HepG2 (cell line): ENCODE data around the gene HORMAD2. TPM values are rescaled to one million over a fixed set of nuclear protein-coding genes. Genes with fewer than 3 reads are reported as not detected.
A peak's percentile ranks its signal among the peaks of the same experiment; 100 is the strongest.

Experiments used
- ATAC-seq: fragments of 200-7000 bp; cut with Tn5 transposase; 3 replicates; pipeline ENCODE4 v1.9.1; 2020; ENCODE audit warnings: mild to moderate bottlenecking, moderate library complexity
- BruUV-seq: library from RNA; stranded (reverse); fragments of 400-500 nt; replicated peaks from 2 replicates; lab custom pipeline; 2021; lab: Mats Ljungman, UMichigan
- CTCF ChIA-PET: fragments of 300-600 bp; formaldehyde crosslinking; extraction: SDS; loops from one replicate; lab custom pipeline; 2021; ENCODE audit warnings: low total read pairs, inconsistent platforms, low intra/inter-chr PET ratio; lab: Yijun Ruan, JAX
- POLR2A ChIA-PET: fragments of 350-600 bp; sonication (Branson Sonifier 250); formaldehyde crosslinking; loops from one replicate; lab custom pipeline; 2020; ENCODE audit warnings: antibody characterized with exemption, inconsistent platforms; lab: Yijun Ruan, JAX
- DNase-seq: peaks from one replicate; pipeline ENCODE4 v3.0.0-alpha.2; 2015; ENCODE audit warnings: low spot score
- FAIRE-seq: peaks from 3 replicates; lab custom pipeline; 2011; peaks lifted over from hg19 to GRCh38; lab: Jason Lieb, UNC
- H2AFZ ChIP-seq: one replicate; pipeline ENCODE4 v1.6.1; 2011; ENCODE audit warnings: low read length, inconsistent platforms
- H3K27ac ChIP-seq: fragments of 300-600 bp; 3 replicates; pipeline ENCODE4 v1.8.0; 2011; ENCODE audit warnings: mixed run types, mild to moderate bottlenecking, mixed read lengths, low read length, inconsistent platforms; ENCODE audit not compliant: insufficient read depth; ENCODE audit errors: extremely low read length
- H3K27me3 ChIP-seq, 2 experiments: fragments of 200-600 bp in 1 of 2; 2 replicates in 1 of 2; 3 replicates in 1 of 2; pipeline versions ENCODE4 v1.6.0 to v1.8.0; 2011; ENCODE audit warnings: low read length in 2 of 2, mild to moderate bottlenecking in 2 of 2, moderate library complexity in 2 of 2, inconsistent platforms in 1 of 2; ENCODE audit not compliant: insufficient read depth in 2 of 2, control insufficient read depth in 1 of 2
- H3K36me3 ChIP-seq, 2 experiments: fragments of 200-600 bp in 1 of 2; replicated peaks in 1 of 2; 2 replicates in 1 of 2; 3 replicates in 1 of 2; pipeline versions ENCODE4 v1.5.1 to v1.8.0; 2011; ENCODE audit warnings: low read length in 2 of 2, inconsistent platforms in 1 of 2; ENCODE audit not compliant: insufficient read depth in 2 of 2, control insufficient read depth in 1 of 2
- H3K4me1 ChIP-seq: 2 replicates; pipeline ENCODE4 v1.5.1; 2012; ENCODE audit warnings: low read length, inconsistent platforms; ENCODE audit not compliant: insufficient read depth
- H3K4me2 ChIP-seq: 2 replicates; pipeline ENCODE4 v1.6.0; 2011; ENCODE audit warnings: low read depth, low read length, inconsistent platforms
- H3K4me3 ChIP-seq, 3 experiments: fragments of 200-600 bp in 1 of 3; sonication (generic), shearing (Covaris generic) in 1 of 3; replicated peaks in 1 of 3; 2 replicates each; pipeline ENCODE4 v1.5.1; 2011 to 2016; ENCODE audit warnings: low read length in 3 of 3, inconsistent platforms in 2 of 3, low read depth in 2 of 3, mild to moderate bottlenecking in 2 of 3, control low read depth in 1 of 3, mixed read lengths in 1 of 3; ENCODE audit not compliant: insufficient read depth in 1 of 3
- H3K79me2 ChIP-seq: one replicate; pipeline ENCODE4 v1.6.1; 2011; ENCODE audit warnings: low read length, inconsistent platforms; ENCODE audit not compliant: insufficient read depth
- H3K9ac ChIP-seq: 2 replicates; pipeline ENCODE4 v1.6.0; 2011; ENCODE audit warnings: mild to moderate bottlenecking, low read depth, low read length, inconsistent platforms; ENCODE audit not compliant: insufficient read depth
- H3K9me3 ChIP-seq: 2 replicates; pipeline ENCODE4 v1.5.1; 2012; ENCODE audit warnings: mild to moderate bottlenecking, low read length
- H4K20me1 ChIP-seq: 2 replicates; pipeline ENCODE4 v1.6.0; 2011; ENCODE audit warnings: inconsistent platforms, mild to moderate bottlenecking, low read length, moderate library complexity; ENCODE audit not compliant: insufficient read depth
- BATF2 ChIP-seq: sonication (generic); formaldehyde crosslinking; IDR thresholded peaks from 2 replicates; pipeline ENCODE4 v1.8.0; 2022; ENCODE audit warnings: mild to moderate bottlenecking, missing genetic modification reagents, moderate library complexity
- SKIL ChIP-seq: sonication (generic); formaldehyde crosslinking; IDR thresholded peaks from 2 replicates; pipeline ENCODE4 v1.8.0; 2022; ENCODE audit warnings: missing genetic modification reagents, mild to moderate bottlenecking, moderate library complexity, borderline replicate concordance
- SOX5 ChIP-seq: IDR thresholded peaks from 2 replicates; pipeline ENCODE4 v1.6.1; 2016; ENCODE audit warnings: borderline replicate concordance
- THAP7 ChIP-seq: sonication (generic); formaldehyde crosslinking; IDR thresholded peaks from 2 replicates; pipeline ENCODE4 v1.8.1; 2023; ENCODE audit warnings: mild to moderate bottlenecking, missing genetic modification reagents
- ZBTB7A ChIP-seq: sonication (generic); formaldehyde crosslinking; IDR thresholded peaks from 2 replicates; pipeline ENCODE4 v1.8.0; 2022; ENCODE audit warnings: mild to moderate bottlenecking, missing genetic modification reagents
- ZNF407 ChIP-seq: sonication (generic); formaldehyde crosslinking; IDR thresholded peaks from one replicate; pipeline ENCODE4 v1.5.1; 2020; ENCODE audit warnings: mild to moderate bottlenecking, missing genetic modification reagents; ENCODE audit errors: not compliant biosample characterization
- ZNF460 ChIP-seq: sonication (generic); formaldehyde crosslinking; IDR thresholded peaks from 2 replicates; pipeline ENCODE4 v1.5.1; 2020; ENCODE audit warnings: missing genetic modification reagents, mild to moderate bottlenecking, borderline replicate concordance
- ZSCAN30 ChIP-seq: sonication (generic); formaldehyde crosslinking; IDR thresholded peaks from 2 replicates; pipeline ENCODE4 v1.5.0; 2020; ENCODE audit warnings: mild to moderate bottlenecking, missing genetic modification reagents
- WGBS: methylation state at CpG from one replicate; pipeline ENCODE4 v1.1.6; 2017; ENCODE audit warnings: low lambda C conversion rate; 5-methylcytosine and 5-hydroxymethylcytosine counted together
- in situ Hi-C: cut with HindIII; loops from 2 replicates; pipeline ENCODE4 v1.10.0; 2017; ENCODE audit warnings: low pct_unique_long_range_greater_than_20kb; ENCODE audit not compliant: extremely low pct_ligation_motif_present
- intact Hi-C: fragments of 100-400 bp; cut with micrococcal nuclease; formaldehyde crosslinking; loops from one replicate; pipeline ENCODE4 v1.10.0; 2022; ENCODE audit not compliant: unreplicated experiment
- polyA plus RNA-seq, 8 experiments: library from polyadenylated mRNA; depleted of rRNA in 3 of 8; stranded (reverse) in 7 of 8; unstranded in 1 of 8; fragments of >200 nt; fragmentation: Illumina TruSeq in 4 of 8; extraction: Trizol in 4 of 8; gene quantifications; 2 replicates each; pipeline versions ENCODE4 v1.2.1 to v1.2.3, GENCODE V29; 2011 to 2016; ENCODE audit warnings: low read depth in 4 of 8, missing spikeins in 1 of 8, mixed read lengths in 1 of 8; ENCODE audit not compliant: insufficient read depth in 1 of 8
- total RNA-seq, 5 experiments: library from RNA; depleted of rRNA; stranded (reverse); fragments of >200 nt; fragmentation: Illumina TruSeq; extraction: Trizol; gene quantifications; 2 replicates each; pipeline ENCODE4 v1.2.3, GENCODE V29; 2016; ENCODE audit warnings: low read depth in 1 of 5

Gene HORMAD2
- total and polyA plus RNA-seq, 2 of the 13 experiments (the other 11 are each of a cell fraction or from before 2014, with no cell fraction given), result not detected

- ChIA-PET POLR2A (interaction anchor here (0.9 to 2.9 kb wide), 3 partner anchors 10 to 16 kb away, joined by 3 to 32 read pairs (median 8); no protein-coding TSS in a partner anchor), CTCF (no interaction called here)
- H3K27ac ChIP-seq, result peak overlapping the region; percentile 64
These were observed 116.6 kb downstream of the HORMAD2 start for GRCh38 chr22:30196880-30197336.

More at GRCh38 chr22:30196880-30197336, 116.6 kb downstream of the HORMAD2 start:
- WGBS, result 17% methylated on average over 1 of the region's 2 CpGs
- TF ChIP-seq SOX5 (CRISPR knock-in tag) (0 out of 2 replicates have a peak, but pooled peaks have one; percentile 7), ZSCAN30 (CRISPR knock-in tag) (no peak), ZNF460 (CRISPR knock-in tag) (no peak), ZBTB7A (CRISPR knock-in tag) (no peak), SKIL (CRISPR knock-in tag) (no peak), ZNF407 (CRISPR knock-in tag) (no peak), THAP7 (CRISPR knock-in tag) (no peak), BATF2 (CRISPR knock-in tag) (no peak)
- H3K79me2 ChIP-seq, result no peaks in the 10 kb centered on the region
- H3K4me1 ChIP-seq, result peaks cover 58% of the 10 kb centered on the region
- FAIRE-seq, result no peak
- DNase-seq, result no peak
- intact Hi-C loops (no loop called here), in situ Hi-C loops (no loop called here)
- H3K9ac ChIP-seq, result peak overlapping the region; percentile 51
- no peak overlapping the region for H2AFZ ChIP-seq
- BruUV-seq, result no TSS peak
- no peaks in the 10 kb centered on the region; a peak in 1 of 5 replicates for H3K27me3 ChIP-seq
- no peaks in the 10 kb centered on the region for H4K20me1 ChIP-seq
- H3K36me3 ChIP-seq, result no peaks in the 10 kb centered on the region
- no peaks in the 10 kb centered on the region for H3K9me3 ChIP-seq
- no peak overlapping the region for H3K4me3 ChIP-seq
- H3K4me2 ChIP-seq, result peak overlapping the region; percentile 72
- no peak for ATAC-seq
